Measurements from ENCODE around the gene HELZ2. TPM values are rescaled to one million over a fixed set of nuclear protein-coding genes. Genes with fewer than 3 reads are reported as not detected.

The HELZ2 gene
- total and polyA plus RNA-seq, 4 experiments from 2014 or later: 2.0 to 45.4 (median 23.0) TPM

GRCh38 chr20:63567386-63568169, 6.5 kb downstream of the HELZ2 start:
- no peaks in the 10 kb centered on the region for H3K9me3 ChIP-seq (ENCODE audit: control insufficient read depth in 1 of 2, low read length in 2 of 2)
- Mint-ChIP-seq H3K9me3 (no peaks in the 10 kb centered on the region), H3K27me3 (no peaks in the 10 kb centered on the region), H3K4me1 (peaks cover 6 to 31% (median 18%) of the 10 kb centered on the region in 4 donors), H3K27ac (peak overlapping the region in 5 of 7 donors; percentile 57 to 87 (median 60)), H3K4me3 (peak overlapping the region; percentile 78 to 92 (median 84)), H3K36me3 (no peaks in the 10 kb centered on the region)
- no peaks in the 10 kb centered on the region for H3K27me3 ChIP-seq (ENCODE audit: insufficient read depth, low read length)
- peaks cover 28% of the 10 kb centered on the region for H3K4me1 ChIP-seq (ENCODE audit: insufficient read depth, low read length)
- DNase-seq: peak; percentile 39 to 71 (median 57)
- ChIA-PET CTCF (ENCODE audit: partially characterized antibody) (interaction anchor here (1.1 kb wide), 1 partner anchor 14 kb away, joined by 4 read pairs; no protein-coding TSS in a partner anchor), POLR2A (ENCODE audit: partially characterized antibody) (interaction anchor here (1.0 to 2.9 kb wide), 13 partner anchors 11 to 173 kb away, joined by 3 to 17 read pairs (median 7); partner anchors contain the start of genes ARFRP1, GMEB2, PPDPF and PTK6)
- peak overlapping the region; percentile 42 to 68 for H3K4me3 ChIP-seq (ENCODE audit: low read length in 2 of 2)
- H3K27ac ChIP-seq (ENCODE audit: low read depth, low read length): peak overlapping the region; percentile 24
- intact Hi-C loops (cut with micrococcal nuclease): loop anchor here (1.0 kb wide), 1 partner anchor 14 kb away; no protein-coding TSS in a partner anchor
- peaks cover 5% of the 10 kb centered on the region for H3K36me3 ChIP-seq (ENCODE audit: insufficient read depth, low read length)

GRCh38 chr20:63567136-63567385, 7.0 kb downstream of the HELZ2 start:
- Histone ChIP-seq H3K9me3 (ENCODE audit: control insufficient read depth in 1 of 2, low read length in 2 of 2) (no peaks in the 10 kb centered on the region), H3K27me3 (ENCODE audit: insufficient read depth, low read length) (no peaks in the 10 kb centered on the region), H3K4me1 (ENCODE audit: insufficient read depth, low read length) (peaks cover 27% of the 10 kb centered on the region), H3K36me3 (ENCODE audit: insufficient read depth, low read length) (peaks cover 4% of the 10 kb centered on the region), H3K4me3 (ENCODE audit: low read length in 2 of 2) (no peak overlapping the region), H3K27ac (ENCODE audit: low read depth, low read length) (no peak overlapping the region)
- intact Hi-C loops (cut with micrococcal nuclease): loop anchor here (1.0 kb wide), 1 partner anchor 14 kb away; no protein-coding TSS in a partner anchor
- peak in 1 of 5 donors; percentile 18 for DNase-seq
- no peaks in the 10 kb centered on the region for H3K9me3 Mint-ChIP-seq
- peak overlapping the region in 4 of 8 donors; percentile 63 to 92 (median 86) for H3K4me3 Mint-ChIP-seq
- peaks cover 6 to 31% (median 18%) of the 10 kb centered on the region in 4 donors for H3K4me1 Mint-ChIP-seq
- H3K27me3 Mint-ChIP-seq: no peaks in the 10 kb centered on the region
- no peaks in the 10 kb centered on the region for H3K36me3 Mint-ChIP-seq
- ChIA-PET CTCF (ENCODE audit: partially characterized antibody) (no interaction called here), POLR2A (ENCODE audit: partially characterized antibody) (interaction anchor here (1.0 to 2.9 kb wide), 12 partner anchors 10 to 141 kb away, joined by 3 to 17 read pairs (median 9); partner anchors contain the start of genes ARFRP1, GMEB2, PPDPF and PTK6)
- H3K27ac Mint-ChIP-seq: peak overlapping the region in 2 of 7 donors; percentile 35 to 87

DNA sequence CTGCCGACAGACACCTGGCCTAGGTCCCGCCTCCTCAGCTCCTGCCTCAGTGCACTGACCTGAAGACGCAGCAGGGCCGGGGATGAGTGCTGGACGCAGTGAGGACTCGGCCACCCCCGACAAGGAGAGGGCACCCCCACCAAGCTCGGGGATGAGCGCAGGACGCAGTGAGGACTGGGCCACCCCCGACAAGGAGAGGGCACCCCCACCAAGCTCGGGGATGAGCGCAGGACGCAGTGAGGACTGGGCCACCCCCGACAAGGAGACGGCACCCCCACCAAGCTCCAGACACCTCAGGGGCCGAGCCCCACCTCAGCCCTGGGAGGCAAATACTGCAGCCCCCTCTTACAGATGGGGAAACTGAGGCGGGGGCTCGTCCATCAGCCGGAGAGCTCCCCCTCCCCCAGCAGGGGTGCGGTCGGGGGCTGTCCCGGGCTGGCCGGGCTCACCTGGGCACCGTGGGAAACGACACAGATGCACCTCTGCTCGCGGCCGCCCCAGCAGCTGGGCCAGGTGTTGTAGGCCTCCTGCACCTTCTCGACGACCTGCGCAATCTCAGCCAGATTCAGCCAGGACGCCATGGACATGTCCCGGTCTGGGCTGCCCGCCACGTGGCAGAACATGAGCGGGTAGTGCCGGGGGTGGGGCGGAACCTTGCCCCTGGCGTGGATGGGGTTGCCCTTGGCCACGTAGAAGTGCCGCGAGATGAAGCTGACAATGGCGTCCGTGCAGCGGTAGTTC, 7.5 kb downstream of the HELZ2 start:
- no peak for DNase-seq
- peak overlapping the region in 3 of 8 donors; percentile 63 to 92 (median 87) for H3K4me3 Mint-ChIP-seq
- H3K4me3 ChIP-seq (ENCODE audit: low read length in 2 of 2): no peak overlapping the region
- ChIA-PET POLR2A (ENCODE audit: partially characterized antibody) (interaction anchor here (0.9 to 2.4 kb wide), 9 partner anchors 11 to 142 kb away, joined by 3 to 17 read pairs (median 7); partner anchors contain the start of genes ARFRP1, PPDPF and ZGPAT), CTCF (ENCODE audit: partially characterized antibody) (interaction anchor here (0.5 kb wide), 1 partner anchor 286 kb away, joined by 3 read pairs; no protein-coding TSS in a partner anchor)
- H3K9me3 Mint-ChIP-seq: no peaks in the 10 kb centered on the region
- no peaks in the 10 kb centered on the region for H3K36me3 Mint-ChIP-seq
- H3K36me3 ChIP-seq (ENCODE audit: insufficient read depth, low read length): peaks cover under 1% of the 10 kb centered on the region
- peak overlapping the region in 1 of 7 donors; percentile 35 for H3K27ac Mint-ChIP-seq
- H3K4me1 Mint-ChIP-seq: peaks cover 6 to 31% (median 18%) of the 10 kb centered on the region in 4 donors
- no peaks in the 10 kb centered on the region for H3K9me3 ChIP-seq (ENCODE audit: control insufficient read depth in 1 of 2, low read length in 2 of 2)
- no peak overlapping the region for H3K27ac ChIP-seq (ENCODE audit: low read depth, low read length)
- H3K4me1 ChIP-seq (ENCODE audit: insufficient read depth, low read length): peaks cover 27% of the 10 kb centered on the region
- intact Hi-C loops (cut with micrococcal nuclease): loop anchor here (1.0 kb wide), 1 partner anchor 13 kb away; no protein-coding TSS in a partner anchor
- H3K27me3 ChIP-seq (ENCODE audit: insufficient read depth, low read length): no peaks in the 10 kb centered on the region
- no peaks in the 10 kb centered on the region for H3K27me3 Mint-ChIP-seq

GRCh38 chr20:63565699-63566335, 8.2 kb downstream of the HELZ2 start:
- CTCF ChIA-PET (ENCODE audit: partially characterized antibody): interaction anchor here (0.5 kb wide), 1 partner anchor 287 kb away, joined by 3 read pairs; no protein-coding TSS in a partner anchor
- POLR2A ChIA-PET (ENCODE audit: partially characterized antibody): interaction anchor here (0.9 to 2.3 kb wide), 3 partner anchors 11 to 70 kb away, joined by 4 to 7 read pairs (median 6); no protein-coding TSS in a partner anchor
- H3K9me3 ChIP-seq (ENCODE audit: control insufficient read depth in 1 of 2, low read length in 2 of 2): no peaks in the 10 kb centered on the region
- no peak overlapping the region for H3K27ac ChIP-seq (ENCODE audit: low read depth, low read length)
- peaks cover 8% of the 10 kb centered on the region for H3K36me3 ChIP-seq (ENCODE audit: insufficient read depth, low read length)
- Mint-ChIP-seq H3K27ac (no peak overlapping the region), H3K4me1 (peaks cover 6 to 31% (median 18%) of the 10 kb centered on the region in 4 donors), H3K4me3 (no peak overlapping the region), H3K9me3 (no peaks in the 10 kb centered on the region), H3K36me3 (peaks cover 0 to 1% of the 10 kb centered on the region in 2 donors), H3K27me3 (no peaks in the 10 kb centered on the region)
- intact Hi-C loops (cut with micrococcal nuclease): no loop called here
- H3K4me3 ChIP-seq (ENCODE audit: low read length in 2 of 2): no peak overlapping the region
- H3K4me1 ChIP-seq (ENCODE audit: insufficient read depth, low read length): peaks cover 27% of the 10 kb centered on the region
- no peaks in the 10 kb centered on the region for H3K27me3 ChIP-seq (ENCODE audit: insufficient read depth, low read length)
- no peak for DNase-seq

DNA sequence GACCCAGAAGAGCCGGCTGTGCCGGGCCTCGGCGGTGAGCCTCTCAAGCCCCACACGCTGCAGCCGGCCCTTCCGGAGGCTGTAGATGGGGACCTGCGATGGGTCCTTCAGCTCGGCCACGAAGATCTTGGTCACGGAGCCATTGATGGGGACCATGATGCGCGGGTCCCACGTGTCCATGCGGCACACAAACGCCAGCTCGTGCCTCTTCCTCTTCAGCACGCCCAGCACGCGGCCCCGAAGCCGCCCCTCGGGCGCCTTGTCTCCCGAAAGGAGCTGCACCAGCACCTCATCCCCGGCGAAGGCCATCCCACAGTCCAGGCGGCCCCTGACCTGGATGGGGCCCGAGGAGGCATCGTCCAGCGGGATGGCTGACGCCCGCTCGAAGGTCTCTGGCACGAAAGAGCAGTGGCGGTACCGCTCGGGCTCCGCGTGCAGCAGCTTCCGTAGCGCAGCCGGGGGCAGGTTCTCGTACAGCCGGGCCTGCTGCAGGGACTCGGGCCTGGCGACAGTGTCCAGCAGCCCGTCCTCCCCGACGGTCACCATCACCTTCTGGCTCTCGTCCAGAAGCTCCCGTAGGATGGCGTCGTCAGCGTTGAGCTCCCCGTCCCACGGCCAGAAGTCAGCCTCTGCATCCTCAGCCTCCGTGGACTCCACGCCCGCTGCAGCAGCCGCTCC, 8.9 kb downstream of the HELZ2 start:
- peaks cover 6 to 31% (median 18%) of the 10 kb centered on the region in 4 donors for H3K4me1 Mint-ChIP-seq
- intact Hi-C loops (cut with micrococcal nuclease): no loop called here
- no peaks in the 10 kb centered on the region for H3K9me3 Mint-ChIP-seq
- Histone ChIP-seq H3K27ac (ENCODE audit: low read depth, low read length) (no peak overlapping the region), H3K9me3 (ENCODE audit: control insufficient read depth in 1 of 2, low read length in 2 of 2) (no peaks in the 10 kb centered on the region), H3K27me3 (ENCODE audit: insufficient read depth, low read length) (no peaks in the 10 kb centered on the region), H3K4me1 (ENCODE audit: insufficient read depth, low read length) (peaks cover 27% of the 10 kb centered on the region), H3K36me3 (ENCODE audit: insufficient read depth, low read length) (peaks cover 14% of the 10 kb centered on the region), H3K4me3 (ENCODE audit: low read length in 2 of 2) (no peak overlapping the region)
- DNase-seq: no peak
- POLR2A ChIA-PET (ENCODE audit: partially characterized antibody): interaction anchor here (1.3 kb wide), 1 partner anchor 12 kb away, joined by 6 read pairs; no protein-coding TSS in a partner anchor
- H3K27me3 Mint-ChIP-seq: no peaks in the 10 kb centered on the region
- CTCF ChIA-PET (ENCODE audit: partially characterized antibody): no interaction called here
- peaks cover 3 to 5% of the 10 kb centered on the region in 2 donors for H3K36me3 Mint-ChIP-seq
- no peak overlapping the region for H3K4me3 Mint-ChIP-seq
- H3K27ac Mint-ChIP-seq: no peak overlapping the region

GRCh38 chr20:63564036-63564810, 9.8 kb downstream of the HELZ2 start:
- intact Hi-C loops (cut with micrococcal nuclease): no loop called here
- POLR2A ChIA-PET (ENCODE audit: partially characterized antibody): no interaction called here
- no peak for DNase-seq
- Histone ChIP-seq H3K27ac (ENCODE audit: low read depth, low read length) (no peak overlapping the region), H3K36me3 (ENCODE audit: insufficient read depth, low read length) (peaks cover 15% of the 10 kb centered on the region), H3K4me1 (ENCODE audit: insufficient read depth, low read length) (peaks cover 20% of the 10 kb centered on the region), H3K4me3 (ENCODE audit: low read length in 2 of 2) (no peak overlapping the region), H3K9me3 (ENCODE audit: control insufficient read depth in 1 of 2, low read length in 2 of 2) (no peaks in the 10 kb centered on the region), H3K27me3 (ENCODE audit: insufficient read depth, low read length) (no peaks in the 10 kb centered on the region)
- Mint-ChIP-seq H3K36me3 (peaks cover 4 to 5% of the 10 kb centered on the region in 2 donors), H3K9me3 (no peaks in the 10 kb centered on the region), H3K4me3 (no peak overlapping the region), H3K27ac (no peak overlapping the region), H3K27me3 (no peaks in the 10 kb centered on the region), H3K4me1 (peaks cover 4 to 24% (median 16%) of the 10 kb centered on the region in 4 donors)
- CTCF ChIA-PET (ENCODE audit: partially characterized antibody): no interaction called here

Data from CD4-positive, alpha-beta memory T cell (primary cell).